Neural cell (in vitro differentiated cells): ENCODE measurements around the gene GSTT2B. TPM values are rescaled to one million over a fixed set of nuclear protein-coding genes. Genes with fewer than 3 reads are reported as not detected.
"Not testable (repeated sequence)": the region's sequence is repeated elsewhere in the genome, so short reads cannot be mapped to it uniquely, and the experiment has no call there.

Experiments
- H2AFZ ChIP-seq: fragments of 200-600, 300-800 bp; sonication (generic), shearing (Covaris generic); 2 replicates; pipeline ENCODE4 v1.6.0; 2014; ENCODE audit warnings: low read depth, mild to moderate bottlenecking, antibody characterized with exemption, low read length, moderate library complexity
- H3F3A ChIP-seq: fragments of 200-600 bp; shearing (Covaris generic); 2 replicates; pipeline ENCODE4 v1.6.1; 2016; ENCODE audit warnings: mild to moderate bottlenecking, moderate library complexity, mixed read lengths, antibody characterized with exemption, low read length; ENCODE audit not compliant: insufficient read depth, poor library complexity, severe bottlenecking
- H3K27ac ChIP-seq: fragments of 200-600, 300-800 bp; sonication (generic), shearing (Covaris generic); 2 replicates; pipeline ENCODE4 v1.5.1; 2014; ENCODE audit warnings: mild to moderate bottlenecking, low read length, moderate library complexity
- H3K27me3 ChIP-seq: fragments of 300-800, 200-600 bp; sonication (generic), shearing (Covaris generic); 2 replicates; pipeline ENCODE4 v1.6.0; 2014; ENCODE audit warnings: mild to moderate bottlenecking, low read depth, low read length, moderate library complexity; ENCODE audit not compliant: insufficient read depth
- H3K36me3 ChIP-seq: fragments of 300-800, 200-600 bp; sonication (generic), shearing (Covaris generic); 2 replicates; pipeline ENCODE4 v1.5.1; 2014; ENCODE audit warnings: mild to moderate bottlenecking, antibody characterized with exemption, low read length, moderate library complexity; ENCODE audit not compliant: insufficient read depth
- H3K4me2 ChIP-seq: fragments of 300-800, 200-600 bp; sonication (generic), shearing (Covaris generic); 2 replicates; pipeline ENCODE4 v1.6.0; 2014; ENCODE audit warnings: mild to moderate bottlenecking, low read length
- H3K4me3 ChIP-seq: fragments of 300-800, 200-600 bp; sonication (generic), shearing (Covaris generic); 2 replicates; pipeline ENCODE4 v1.5.1; 2014; ENCODE audit warnings: mild to moderate bottlenecking, low read length, moderate library complexity
- H3K79me2 ChIP-seq: fragments of 200-600 bp; shearing (Covaris generic); replicated peaks from 2 replicates; pipeline ENCODE4 v1.6.0; 2014; ENCODE audit warnings: mild to moderate bottlenecking, low read length, moderate library complexity; ENCODE audit not compliant: insufficient read depth
- H3K9ac ChIP-seq: fragments of 300-800, 200-600 bp; sonication (generic), shearing (Covaris generic); 2 replicates; pipeline ENCODE4 v1.6.1; 2016; ENCODE audit warnings: mild to moderate bottlenecking, low read length, mixed read lengths
- H3K9me2 ChIP-seq: fragments of 200-600 bp; shearing (Covaris generic); 2 replicates; pipeline ENCODE4 v1.6.1; 2016; ENCODE audit warnings: mild to moderate bottlenecking, low read length, mixed read lengths; ENCODE audit not compliant: insufficient read depth
- H3K9me3 ChIP-seq: fragments of 200-600, 300-800 bp; sonication (generic), shearing (Covaris generic); 2 replicates; pipeline ENCODE4 v1.6.1; 2016; ENCODE audit warnings: mild to moderate bottlenecking, mixed run types, low read length, moderate library complexity, mixed read lengths
- H4K20me1 ChIP-seq: fragments of 200-600 bp; shearing (Covaris generic); 2 replicates; pipeline ENCODE4 v1.6.1; 2016; ENCODE audit warnings: mild to moderate bottlenecking, mixed run types; ENCODE audit not compliant: insufficient read depth
- EP300 ChIP-seq: fragments of 450-650 bp; conservative IDR thresholded peaks from 2 replicates; pipeline ENCODE4 v1.6.1; 2014; ENCODE audit warnings: antibody characterized with exemption, mild to moderate bottlenecking, moderate library complexity; ENCODE audit not compliant: poor library complexity, severe bottlenecking
- EZH2 ChIP-seq: fragments of 200-600, 300-800 bp; shearing (Covaris generic), sonication (generic); IDR thresholded peaks from 2 replicates; pipeline ENCODE4 v1.6.1; 2014; ENCODE audit warnings: antibody characterized with exemption, low read length, borderline replicate concordance, mild to moderate bottlenecking; ENCODE audit not compliant: insufficient read depth, poor library complexity, severe bottlenecking
- MXI1 ChIP-seq: fragments of 450-650 bp; conservative IDR thresholded peaks from 2 replicates; pipeline ENCODE4 v1.6.1; 2014; ENCODE audit warnings: antibody characterized with exemption, mild to moderate bottlenecking; ENCODE audit not compliant: poor library complexity, severe bottlenecking
- POLR2AphosphoS5 ChIP-seq: IDR thresholded peaks from 2 replicates; pipeline ENCODE4 v1.6.1; 2012
- RAD21 ChIP-seq: fragments of 450-650 bp; conservative IDR thresholded peaks from 2 replicates; pipeline ENCODE4 v1.6.1; 2014; ENCODE audit warnings: antibody characterized with exemption, mild to moderate bottlenecking, moderate library complexity
- SMC3 ChIP-seq: fragments of 450-650 bp; conservative IDR thresholded peaks from 2 replicates; pipeline ENCODE4 v1.6.1; 2014; ENCODE audit warnings: antibody characterized with exemption, mild to moderate bottlenecking, moderate library complexity; ENCODE audit not compliant: poor library complexity
- TAF1 ChIP-seq: IDR thresholded peaks from 2 replicates; pipeline ENCODE4 v1.6.1; 2012; ENCODE audit warnings: low read depth
- polyA plus RNA-seq: library from polyadenylated mRNA; depleted of rRNA; stranded (reverse); fragments of >200 nt; gene quantifications from 2 replicates; pipeline ENCODE4 v1.2.3, GENCODE V29; 2014
- TF ChIP-seq, protein P1 (sequence below): fragments of 450-650 bp; IDR thresholded peaks from 2 replicates; pipeline ENCODE4 v1.5.1; 2014; ENCODE audit warnings: antibody characterized with exemption, mild to moderate bottlenecking, moderate library complexity; ENCODE audit not compliant: poor library complexity, severe bottlenecking
- TF ChIP-seq, protein P2 (sequence below): IDR thresholded peaks from 2 replicates; pipeline ENCODE4 v1.6.1; 2012; ENCODE audit warnings: borderline replicate concordance

GSTT2B gene
- polyA plus RNA-seq, 1 donor from 2014 or later = not detected

DNA sequence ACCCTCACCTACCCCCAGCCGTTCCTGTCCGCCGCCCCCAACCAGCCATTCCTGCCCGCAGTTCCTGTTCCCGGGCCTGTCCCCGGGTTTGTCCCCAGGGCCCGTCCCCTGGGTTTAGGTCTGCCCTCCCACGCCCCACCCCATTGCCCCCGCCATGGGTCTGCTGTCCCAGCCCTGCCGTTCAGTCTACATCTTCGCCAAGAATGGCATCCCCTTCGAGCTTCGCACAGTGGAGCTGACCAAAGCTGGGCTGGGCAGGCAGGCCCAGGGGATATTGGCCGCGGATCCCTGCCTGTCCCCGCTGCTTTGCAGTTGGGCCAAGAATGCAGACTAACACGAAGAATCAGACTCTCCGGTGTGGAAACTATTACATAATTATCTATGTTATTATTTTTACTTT is 11.2 kb downstream of the GSTT2B start:
- H3K79me2 ChIP-seq, H3K4me2 ChIP-seq, H4K20me1 ChIP-seq, H2AFZ ChIP-seq, H3F3A ChIP-seq, H3K9ac ChIP-seq, H3K9me3 ChIP-seq, H3K4me3 ChIP-seq, H3K36me3 ChIP-seq, H3K27ac ChIP-seq, H3K9me2 ChIP-seq, H3K27me3 ChIP-seq: not testable (repeated sequence)

DNA sequence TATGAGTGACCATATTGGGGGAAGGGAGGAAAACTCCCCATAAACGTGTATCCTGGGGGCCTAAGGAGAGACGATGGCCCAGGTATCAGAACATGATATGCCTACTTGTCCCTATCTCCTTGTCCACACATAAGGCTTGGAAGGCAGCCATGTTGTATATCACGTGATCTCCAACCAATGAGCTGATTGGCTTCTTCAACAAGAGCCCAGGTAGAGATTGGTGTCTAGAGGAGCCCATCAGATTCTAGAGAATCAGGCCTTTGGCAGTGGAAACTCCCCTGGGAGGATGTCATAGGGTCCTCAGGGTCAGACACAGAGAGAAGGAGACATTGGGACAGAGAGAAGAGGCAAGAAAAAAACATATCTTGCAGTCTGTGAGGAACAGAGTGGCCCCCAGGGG is 13.6 kb downstream of the GSTT2B start:
- H3K27me3 ChIP-seq, H3K27ac ChIP-seq, H3F3A ChIP-seq, H3K4me2 ChIP-seq, H3K9ac ChIP-seq, H3K9me3 ChIP-seq, H3K79me2 ChIP-seq, H4K20me1 ChIP-seq, H3K4me3 ChIP-seq, H2AFZ ChIP-seq, H3K36me3 ChIP-seq, H3K9me2 ChIP-seq: not testable (repeated sequence)

DNA sequence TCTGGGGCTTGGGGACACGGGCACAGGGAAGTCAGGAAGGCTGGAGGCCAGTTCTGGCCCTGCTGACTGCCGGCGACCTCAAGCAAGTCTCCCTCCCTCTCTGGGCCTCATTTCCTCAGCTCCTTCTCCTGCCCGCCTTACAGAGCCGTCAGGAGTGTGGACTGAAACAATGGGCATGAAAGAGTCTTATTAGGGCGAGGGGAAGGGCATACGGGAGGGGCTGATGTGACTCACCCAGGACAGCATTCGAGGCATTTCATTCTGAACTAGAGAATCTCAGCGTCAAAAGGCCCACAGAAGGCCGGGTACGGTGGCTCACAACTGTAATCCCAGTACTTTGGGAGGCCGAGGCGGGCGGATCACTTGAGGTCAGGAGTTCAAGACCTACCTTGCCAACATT is 20.8 kb downstream of the GSTT2B start:
- H3K9ac ChIP-seq, H3K79me2 ChIP-seq, H3K4me3 ChIP-seq, H3K9me3 ChIP-seq, H3K27ac ChIP-seq, H2AFZ ChIP-seq, H3K27me3 ChIP-seq, H3K9me2 ChIP-seq, H3K4me2 ChIP-seq, H3K36me3 ChIP-seq, H4K20me1 ChIP-seq, H3F3A ChIP-seq: not testable (repeated sequence)

DNA sequence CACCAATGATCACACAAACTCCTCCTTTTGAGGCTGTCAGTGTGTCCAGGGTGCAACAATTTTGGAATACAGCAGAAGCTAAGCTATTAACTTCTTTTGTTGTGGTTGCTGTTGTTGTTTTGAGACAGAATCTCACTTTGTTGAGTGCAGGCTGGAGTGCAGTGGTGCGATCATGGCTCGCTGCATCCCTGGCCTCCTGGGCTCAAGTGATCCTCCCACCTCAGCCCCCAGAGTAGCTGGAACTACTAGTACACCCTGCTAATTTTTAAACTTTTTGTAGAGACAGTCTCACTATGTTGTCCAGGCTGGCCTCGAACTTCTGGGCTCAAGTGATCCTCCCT is 22.0 kb downstream of the GSTT2B start:
- H3K9ac ChIP-seq = no peak overlapping the region
- H3K79me2 ChIP-seq = no peaks in the 10 kb centered on the region
- no peaks in the 10 kb centered on the region for H3F3A ChIP-seq
- H3K4me3 ChIP-seq = no peak overlapping the region
- H3K36me3 ChIP-seq = no peaks in the 10 kb centered on the region
- no peaks in the 10 kb centered on the region for H3K9me3 ChIP-seq
- TF ChIP-seq EZH2 = no peak
- TF ChIP-seq, protein P1, sequence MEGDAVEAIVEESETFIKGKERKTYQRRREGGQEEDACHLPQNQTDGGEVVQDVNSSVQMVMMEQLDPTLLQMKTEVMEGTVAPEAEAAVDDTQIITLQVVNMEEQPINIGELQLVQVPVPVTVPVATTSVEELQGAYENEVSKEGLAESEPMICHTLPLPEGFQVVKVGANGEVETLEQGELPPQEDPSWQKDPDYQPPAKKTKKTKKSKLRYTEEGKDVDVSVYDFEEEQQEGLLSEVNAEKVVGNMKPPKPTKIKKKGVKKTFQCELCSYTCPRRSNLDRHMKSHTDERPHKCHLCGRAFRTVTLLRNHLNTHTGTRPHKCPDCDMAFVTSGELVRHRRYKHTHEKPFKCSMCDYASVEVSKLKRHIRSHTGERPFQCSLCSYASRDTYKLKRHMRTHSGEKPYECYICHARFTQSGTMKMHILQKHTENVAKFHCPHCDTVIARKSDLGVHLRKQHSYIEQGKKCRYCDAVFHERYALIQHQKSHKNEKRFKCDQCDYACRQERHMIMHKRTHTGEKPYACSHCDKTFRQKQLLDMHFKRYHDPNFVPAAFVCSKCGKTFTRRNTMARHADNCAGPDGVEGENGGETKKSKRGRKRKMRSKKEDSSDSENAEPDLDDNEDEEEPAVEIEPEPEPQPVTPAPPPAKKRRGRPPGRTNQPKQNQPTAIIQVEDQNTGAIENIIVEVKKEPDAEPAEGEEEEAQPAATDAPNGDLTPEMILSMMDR = no peak
- TF ChIP-seq POLR2AphosphoS5 = no peak
- TF ChIP-seq MXI1 = no peak
- TF ChIP-seq EP300 = no peak
- no peak for TF ChIP-seq SMC3
- no peak for TF ChIP-seq TAF1
- TF ChIP-seq, protein P2, sequence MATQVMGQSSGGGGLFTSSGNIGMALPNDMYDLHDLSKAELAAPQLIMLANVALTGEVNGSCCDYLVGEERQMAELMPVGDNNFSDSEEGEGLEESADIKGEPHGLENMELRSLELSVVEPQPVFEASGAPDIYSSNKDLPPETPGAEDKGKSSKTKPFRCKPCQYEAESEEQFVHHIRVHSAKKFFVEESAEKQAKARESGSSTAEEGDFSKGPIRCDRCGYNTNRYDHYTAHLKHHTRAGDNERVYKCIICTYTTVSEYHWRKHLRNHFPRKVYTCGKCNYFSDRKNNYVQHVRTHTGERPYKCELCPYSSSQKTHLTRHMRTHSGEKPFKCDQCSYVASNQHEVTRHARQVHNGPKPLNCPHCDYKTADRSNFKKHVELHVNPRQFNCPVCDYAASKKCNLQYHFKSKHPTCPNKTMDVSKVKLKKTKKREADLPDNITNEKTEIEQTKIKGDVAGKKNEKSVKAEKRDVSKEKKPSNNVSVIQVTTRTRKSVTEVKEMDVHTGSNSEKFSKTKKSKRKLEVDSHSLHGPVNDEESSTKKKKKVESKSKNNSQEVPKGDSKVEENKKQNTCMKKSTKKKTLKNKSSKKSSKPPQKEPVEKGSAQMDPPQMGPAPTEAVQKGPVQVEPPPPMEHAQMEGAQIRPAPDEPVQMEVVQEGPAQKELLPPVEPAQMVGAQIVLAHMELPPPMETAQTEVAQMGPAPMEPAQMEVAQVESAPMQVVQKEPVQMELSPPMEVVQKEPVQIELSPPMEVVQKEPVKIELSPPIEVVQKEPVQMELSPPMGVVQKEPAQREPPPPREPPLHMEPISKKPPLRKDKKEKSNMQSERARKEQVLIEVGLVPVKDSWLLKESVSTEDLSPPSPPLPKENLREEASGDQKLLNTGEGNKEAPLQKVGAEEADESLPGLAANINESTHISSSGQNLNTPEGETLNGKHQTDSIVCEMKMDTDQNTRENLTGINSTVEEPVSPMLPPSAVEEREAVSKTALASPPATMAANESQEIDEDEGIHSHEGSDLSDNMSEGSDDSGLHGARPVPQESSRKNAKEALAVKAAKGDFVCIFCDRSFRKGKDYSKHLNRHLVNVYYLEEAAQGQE = no peak
- no peak for TF ChIP-seq RAD21
- H3K9me2 ChIP-seq = no peaks in the 10 kb centered on the region
- no peaks in the 10 kb centered on the region for H4K20me1 ChIP-seq
- H3K4me2 ChIP-seq = no peak overlapping the region
- H2AFZ ChIP-seq = no peak overlapping the region
- H3K27ac ChIP-seq = no peak overlapping the region
- no peaks in the 10 kb centered on the region for H3K27me3 ChIP-seq
